Endometrial microvascular endothelial cells (primary cell): Measurements from ENCODE around the gene VSTM2L. TPM values are rescaled to one million over a fixed set of nuclear protein-coding genes. Genes with fewer than 3 reads are reported as not detected.

Source experiments
- in situ Hi-C: cut with HindIII; loops from 2 replicates; pipeline ENCODE4 v1.10.0; 2017; ENCODE audit warnings: low sequenced_read_pairs, low pct_unique_long_range_greater_than_20kb; ENCODE audit errors: inconsistent ontology term
- total RNA-seq: library from RNA; depleted of rRNA; stranded (reverse); fragments of >200 nt; gene quantifications from one replicate; pipeline ENCODE4 v1.2.3, GENCODE V29; 2015; ENCODE audit errors: inconsistent ontology term

Gene VSTM2L
- total RNA-seq, 1 donor from 2014 or later, result 0.09 TPM

DNA sequence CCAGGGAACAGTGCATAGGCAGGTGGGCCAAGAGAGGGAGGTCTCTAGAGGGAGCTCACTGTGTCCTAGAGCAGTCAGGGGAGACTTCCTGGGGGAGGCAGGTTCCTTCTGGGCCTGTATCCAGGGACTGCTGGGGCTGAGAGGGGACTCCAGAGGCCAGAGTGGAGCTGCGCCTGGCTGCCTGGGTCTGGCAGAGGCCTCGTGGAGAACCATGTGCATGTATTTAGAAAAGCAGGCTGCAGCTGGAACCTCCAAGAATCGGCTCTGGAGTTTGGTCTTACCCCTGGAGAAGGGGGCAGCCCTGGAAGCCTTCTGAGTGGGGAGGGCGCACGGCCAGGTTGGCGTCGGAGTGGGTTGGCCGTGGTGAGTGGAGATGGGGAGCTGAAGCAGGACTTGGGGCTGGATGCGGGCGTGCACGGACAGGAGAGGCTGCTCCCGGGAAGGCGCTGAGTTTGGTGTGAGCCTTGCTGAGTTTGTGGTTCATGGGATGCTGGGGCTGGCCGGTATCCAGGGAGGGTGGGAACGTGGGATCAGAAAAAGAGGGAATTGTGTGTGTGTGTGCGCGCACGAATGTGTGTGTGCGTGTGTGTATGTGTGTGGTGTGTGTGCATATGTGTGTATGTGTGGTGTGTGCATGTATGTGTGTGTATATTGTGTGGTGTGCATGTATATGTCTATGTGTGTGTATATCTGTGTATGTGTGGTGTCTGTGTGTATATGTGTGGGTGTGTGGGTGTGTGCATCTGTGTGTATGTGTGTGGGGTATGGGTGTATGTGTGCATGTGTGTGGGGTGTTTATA is 10.8 kb downstream of the VSTM2L start:
- in situ Hi-C loops, result loop anchor here (10.0 kb wide), 1 partner anchor 81 kb away; no protein-coding TSS in a partner anchor

DNA sequence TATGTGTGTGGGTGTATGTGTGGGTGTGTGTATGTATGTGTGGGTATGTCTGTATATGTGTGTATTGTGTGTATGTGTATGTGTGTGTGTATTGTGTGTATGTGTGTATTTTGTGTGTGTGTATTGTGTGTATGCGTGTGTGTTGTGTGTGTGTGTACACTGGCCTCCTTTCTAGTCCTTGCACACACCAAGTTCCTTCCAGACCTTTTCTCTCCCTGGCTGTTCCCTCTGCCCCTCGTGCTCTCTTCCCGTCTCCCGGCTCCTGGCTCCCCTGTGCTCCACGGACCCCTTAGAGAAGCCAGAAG is 11.4 kb downstream of the VSTM2L start:
- in situ Hi-C loops, result loop anchor here (10.0 kb wide), 1 partner anchor 80 kb away; no protein-coding TSS in a partner anchor

DNA sequence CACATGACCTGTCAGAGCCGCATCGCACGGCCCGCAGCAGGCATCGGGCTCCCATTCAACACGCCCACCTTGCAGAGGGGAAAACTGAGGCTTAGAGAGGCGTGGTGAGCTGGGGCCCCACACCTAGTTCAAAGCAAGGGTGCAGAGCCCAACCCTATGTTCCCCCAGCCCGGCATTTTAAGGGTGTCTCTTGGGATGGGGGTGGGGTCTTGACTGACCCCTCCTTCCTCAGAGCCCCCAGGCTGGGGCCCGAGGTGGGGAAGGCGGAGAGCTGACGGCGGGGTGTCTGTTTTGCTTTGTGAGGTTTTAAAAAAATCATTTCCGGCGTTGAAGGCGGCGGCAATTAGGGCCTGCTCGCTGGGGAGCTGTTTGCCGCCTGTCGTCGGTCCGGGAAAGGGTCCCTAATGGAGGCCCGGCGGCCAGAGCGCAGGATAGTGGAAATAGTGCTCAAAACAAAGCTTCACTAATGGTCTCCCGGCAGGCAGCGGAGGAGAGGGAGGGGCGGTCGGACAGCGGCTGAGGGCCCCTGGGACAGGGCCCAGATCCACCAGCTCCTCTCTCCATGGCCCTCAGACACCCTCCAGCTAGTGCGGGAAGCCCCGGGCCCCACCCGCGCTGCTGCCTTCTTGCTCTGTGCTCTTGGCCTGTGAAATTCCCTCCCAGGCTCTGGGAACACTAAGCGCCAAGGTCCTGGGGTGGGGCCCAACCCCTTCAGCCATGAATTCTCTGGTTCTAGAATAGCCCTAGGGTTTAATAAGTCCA is 11.9 kb downstream of the VSTM2L start:
- in situ Hi-C loops, result loop anchor here (10.0 kb wide), 1 partner anchor 80 kb away; no protein-coding TSS in a partner anchor

DNA sequence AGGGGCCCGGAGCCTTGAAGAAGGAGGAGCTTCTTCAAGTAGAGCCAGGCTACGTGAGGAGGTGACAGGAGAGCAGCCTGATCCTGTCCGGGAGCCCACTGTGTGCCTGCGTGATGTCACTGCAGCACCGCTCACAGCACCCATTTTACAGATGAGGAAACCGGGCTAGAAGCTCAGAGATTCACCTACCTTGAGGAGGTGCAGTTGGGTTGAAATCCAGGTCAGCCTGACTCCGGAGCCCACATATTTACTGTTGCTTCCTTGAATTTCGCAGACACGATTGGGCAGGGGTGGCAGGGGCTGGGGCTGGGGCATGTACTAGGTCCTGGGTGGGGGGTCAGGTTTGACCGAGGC is 12.5 kb downstream of the VSTM2L start:
- in situ Hi-C loops, result loop anchor here (10.0 kb wide), 1 partner anchor 79 kb away; no protein-coding TSS in a partner anchor

DNA sequence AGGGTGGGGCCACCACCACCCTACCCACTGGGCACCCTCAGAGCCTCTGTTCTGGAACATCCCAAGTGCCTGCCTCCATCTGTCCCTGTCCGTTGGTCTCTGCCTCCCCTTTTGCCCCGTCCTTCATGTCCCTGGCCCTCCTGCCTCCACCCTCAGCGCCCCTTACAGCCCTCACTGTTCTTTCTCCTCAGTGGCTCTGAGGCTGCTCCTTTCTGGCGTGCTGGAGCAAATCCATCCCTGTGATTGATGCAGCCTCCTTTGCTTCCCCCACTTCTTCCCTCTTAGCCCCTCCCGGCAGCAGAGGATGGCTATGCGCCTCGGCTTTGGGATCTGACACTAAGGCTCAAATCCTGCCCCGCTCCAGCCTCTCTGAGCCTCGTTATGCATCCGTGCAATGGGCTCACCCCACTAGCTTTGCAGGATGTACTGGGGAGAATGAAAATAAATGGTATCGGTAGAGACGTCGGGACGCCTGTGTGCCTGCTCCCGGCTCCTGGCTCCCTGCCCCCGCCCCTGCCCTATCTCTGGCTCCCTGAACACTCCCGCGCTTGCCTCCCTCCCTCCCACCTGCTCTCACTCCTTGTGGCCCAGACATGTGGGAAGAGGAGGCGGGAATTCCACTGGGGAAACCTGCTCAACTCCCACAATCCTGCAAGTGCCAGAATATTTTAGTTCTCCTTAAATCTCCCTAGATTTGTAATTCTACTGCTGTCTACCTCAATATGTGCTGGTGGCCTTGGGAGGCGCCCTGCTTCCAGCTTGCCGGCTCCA is 13.1 kb downstream of the VSTM2L start:
- in situ Hi-C loops, result loop anchor here (10.0 kb wide), 1 partner anchor 79 kb away; no protein-coding TSS in a partner anchor

DNA sequence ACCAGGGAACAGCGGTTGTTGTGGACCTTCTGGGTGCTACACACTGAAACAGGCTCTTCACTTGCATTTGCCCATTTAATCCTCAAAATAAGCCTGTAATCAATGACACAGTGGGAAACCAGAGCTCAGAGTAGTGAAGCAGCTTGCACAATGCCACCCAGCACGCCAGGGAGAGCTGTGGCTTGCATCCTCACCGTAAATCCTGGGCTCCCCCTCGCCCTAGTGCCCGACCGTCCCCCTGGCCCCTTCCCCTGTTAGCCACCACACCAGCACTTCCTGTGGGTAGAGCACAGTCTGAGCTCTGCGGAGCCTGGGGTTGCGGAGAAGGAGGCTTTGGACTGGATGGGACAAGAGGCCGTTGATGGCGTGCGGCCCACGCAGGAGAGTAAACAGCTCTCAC is 14.5 kb downstream of the VSTM2L start:
- in situ Hi-C loops, result loop anchor here (10.0 kb wide), 1 partner anchor 77 kb away; no protein-coding TSS in a partner anchor

DNA sequence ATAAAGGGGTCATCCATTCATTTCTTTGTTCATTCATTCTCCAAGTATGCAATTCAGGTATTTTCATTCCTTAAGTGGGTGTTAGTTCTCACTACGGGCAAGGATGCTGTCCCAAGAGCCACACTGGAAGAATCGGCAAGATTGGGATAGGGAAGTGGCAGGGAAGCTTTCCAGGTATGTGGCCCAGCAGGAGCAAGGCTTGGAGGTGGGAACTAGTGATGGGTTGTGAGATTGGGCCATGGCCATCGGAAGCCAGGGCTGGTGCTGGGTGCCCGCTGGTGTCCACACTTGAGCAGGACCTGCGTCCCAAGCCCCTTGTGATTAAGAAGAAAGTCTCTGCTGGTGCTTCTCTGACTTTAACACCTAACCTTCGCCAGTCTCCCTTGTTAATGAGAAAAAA is 15.1 kb downstream of the VSTM2L start:
- in situ Hi-C loops, result loop anchor here (10.0 kb wide), 1 partner anchor 77 kb away; no protein-coding TSS in a partner anchor

DNA sequence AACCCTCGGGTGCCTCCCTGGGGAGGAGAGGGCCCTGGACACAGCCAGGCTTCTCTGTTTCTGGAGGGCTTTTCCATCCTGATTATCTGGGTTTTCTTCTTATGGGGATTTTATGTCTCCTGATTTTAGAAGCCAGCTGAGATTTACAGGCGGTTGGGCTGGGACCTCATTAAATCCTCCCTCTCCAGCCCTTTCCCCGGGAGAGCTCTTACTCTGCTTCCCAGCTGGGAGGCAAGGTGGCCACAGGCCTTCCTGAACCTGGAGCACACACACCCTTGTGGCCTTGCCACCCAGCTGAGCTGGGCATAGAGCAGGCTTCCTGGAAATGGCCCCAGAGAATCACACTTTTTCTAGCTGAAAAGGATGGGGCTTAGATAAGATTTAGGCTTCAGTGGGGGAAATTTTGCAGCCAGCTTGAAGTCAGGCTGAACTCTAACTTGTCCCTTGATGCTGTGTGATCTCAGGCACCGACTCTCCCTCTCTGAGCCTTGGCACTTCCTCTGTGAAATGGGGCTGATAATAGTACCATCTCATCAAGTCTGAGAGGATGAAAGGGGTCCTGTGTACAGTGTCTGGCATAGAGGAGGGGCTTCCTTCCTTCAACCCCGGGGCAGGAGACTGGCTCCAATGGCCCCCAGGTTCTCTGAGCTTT is 16.6 kb downstream of the VSTM2L start:
- in situ Hi-C loops, result loop anchor here (10.0 kb wide), 1 partner anchor 75 kb away; no protein-coding TSS in a partner anchor

DNA sequence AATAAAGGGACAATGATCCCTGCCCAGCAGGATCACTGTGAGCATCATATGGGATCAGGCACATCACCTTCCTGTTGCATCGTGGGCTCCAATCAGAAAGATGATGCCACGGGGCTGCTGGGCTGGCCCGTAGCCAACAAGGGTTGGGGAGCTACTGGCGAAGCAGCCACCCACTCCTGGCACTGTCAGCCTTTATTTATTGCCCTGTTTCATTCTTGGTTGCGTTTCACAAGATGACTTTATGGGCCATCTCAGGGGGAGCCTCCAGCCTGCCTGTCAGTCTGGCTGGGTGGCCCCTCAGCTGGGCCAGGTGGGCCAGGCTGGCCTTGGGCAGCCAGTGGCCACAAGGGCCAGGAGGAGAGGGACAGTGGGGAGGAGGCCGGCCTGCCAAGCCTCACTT is 17.3 kb downstream of the VSTM2L start:
- in situ Hi-C loops, result no loop called here

DNA sequence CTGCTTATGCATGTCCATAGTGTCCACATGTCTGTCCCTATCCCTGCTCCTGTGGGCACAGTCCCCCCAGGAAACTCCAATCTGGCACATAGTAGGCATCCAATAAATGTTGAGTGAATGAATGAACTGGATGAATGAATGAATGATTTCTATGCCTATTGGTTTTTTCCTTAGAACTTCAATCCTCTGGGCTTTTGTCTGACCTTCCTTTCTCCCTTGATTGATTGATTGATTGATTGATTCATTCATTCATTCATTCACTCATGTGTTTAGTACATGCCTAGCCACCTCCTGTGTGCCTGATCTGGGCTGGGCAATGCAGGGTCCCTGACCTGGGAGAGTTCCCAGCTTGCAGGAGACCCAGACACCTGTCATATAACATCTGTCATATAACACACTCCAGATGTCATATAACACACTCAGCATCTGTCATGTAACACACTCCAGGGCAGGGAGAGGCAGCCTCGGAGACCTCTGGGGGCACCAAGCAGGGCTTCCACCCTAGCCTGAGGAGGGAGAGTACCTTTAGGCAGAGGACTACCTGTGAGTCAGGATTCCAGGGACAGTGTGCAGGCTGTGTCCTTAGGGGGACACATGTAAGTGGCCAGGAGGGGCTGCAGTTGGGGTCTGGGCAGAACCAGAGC is 17.9 kb downstream of the VSTM2L start:
- in situ Hi-C loops, result no loop called here

DNA sequence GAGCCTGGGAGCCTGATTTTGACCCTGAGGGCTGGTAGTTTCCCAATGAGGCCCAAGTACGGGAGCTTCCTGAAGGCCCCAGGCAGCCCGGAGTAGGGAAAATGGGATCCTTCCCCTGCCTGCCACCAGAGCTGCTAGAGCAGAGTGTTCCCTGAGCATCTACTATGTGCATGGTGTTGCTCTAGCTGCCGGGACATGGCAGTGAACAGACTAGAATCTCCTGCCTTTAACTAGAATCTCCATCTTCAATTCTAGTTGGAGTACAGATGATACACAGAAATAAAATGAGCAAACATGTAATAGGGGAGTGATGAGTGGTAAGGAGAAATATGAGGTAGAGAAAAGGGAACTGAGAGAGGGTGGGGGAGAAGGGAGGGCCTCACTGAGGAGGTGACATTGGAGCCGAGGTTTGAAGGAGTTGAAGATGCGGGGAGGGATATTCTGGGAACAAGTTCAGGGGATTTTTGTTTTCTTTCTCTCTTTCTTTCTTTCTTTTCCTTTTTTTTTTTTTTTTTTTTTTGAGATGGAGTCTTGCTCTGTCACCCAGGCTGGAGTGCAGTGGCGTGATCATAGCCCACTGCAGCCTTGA is 18.5 kb downstream of the VSTM2L start:
- in situ Hi-C loops, result no loop called here

DNA sequence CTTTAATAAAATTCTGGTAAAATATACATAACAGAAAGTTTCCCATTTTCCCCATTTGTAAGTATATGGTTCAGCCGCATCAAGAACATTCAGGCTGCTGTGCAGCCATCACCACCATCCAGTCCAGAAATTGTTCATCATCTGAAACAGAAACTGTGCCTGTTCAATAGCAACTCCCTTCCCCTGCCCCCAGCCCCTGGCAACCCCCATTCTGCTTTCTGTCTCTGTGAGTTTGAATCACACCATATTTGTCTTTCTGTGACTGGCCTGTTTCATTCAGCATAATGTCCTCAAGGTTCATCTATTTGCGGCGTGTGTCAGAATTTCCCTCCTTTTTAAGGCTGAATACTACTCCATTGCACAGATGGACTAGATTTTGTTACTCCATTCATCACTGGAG is 19.1 kb downstream of the VSTM2L start:
- in situ Hi-C loops, result no loop called here

DNA sequence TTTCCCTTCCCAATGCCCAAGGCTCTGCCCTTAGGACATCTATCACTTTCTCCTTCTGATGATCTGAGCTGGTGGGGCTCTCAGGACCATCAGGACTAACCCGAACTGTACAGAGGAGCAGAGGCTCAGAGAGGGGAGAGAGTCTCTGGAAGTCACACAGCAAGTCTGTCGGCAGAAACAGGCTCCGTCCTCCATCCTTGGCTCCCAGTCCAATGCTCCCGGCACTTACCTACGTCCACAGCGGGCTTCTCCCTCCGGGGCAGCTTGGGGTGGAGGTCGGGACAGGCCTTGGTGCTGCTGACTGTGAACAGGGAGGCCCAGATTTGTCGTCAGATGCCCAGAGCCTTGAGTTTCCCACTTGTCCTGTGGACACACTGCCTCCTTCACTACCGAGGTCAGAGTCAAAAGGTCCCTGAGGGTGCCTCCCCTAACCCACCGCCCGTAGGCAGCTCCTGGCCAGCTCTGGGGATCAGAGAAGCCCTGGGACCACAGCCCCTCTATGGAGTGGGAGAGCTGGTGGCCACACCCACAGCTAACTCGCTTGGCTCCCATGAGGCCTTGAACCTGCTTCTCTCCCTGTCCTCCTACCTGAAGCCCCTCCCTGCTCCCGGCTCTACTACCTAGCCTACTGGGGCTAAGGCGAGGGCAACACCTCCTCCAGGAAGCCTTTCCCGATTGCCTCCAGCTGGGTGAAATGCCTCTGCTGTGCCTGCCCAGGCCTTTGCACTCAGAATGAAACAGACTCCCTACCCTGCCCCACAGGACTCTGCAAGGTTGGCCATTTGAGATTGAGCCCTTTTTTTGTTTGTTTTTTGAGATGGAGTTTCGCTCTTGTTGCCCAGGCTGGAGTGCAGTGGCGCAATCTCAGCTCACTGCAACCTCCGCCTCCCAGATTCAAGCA is 22.6 kb downstream of the VSTM2L start:
- in situ Hi-C loops, result no loop called here

DNA sequence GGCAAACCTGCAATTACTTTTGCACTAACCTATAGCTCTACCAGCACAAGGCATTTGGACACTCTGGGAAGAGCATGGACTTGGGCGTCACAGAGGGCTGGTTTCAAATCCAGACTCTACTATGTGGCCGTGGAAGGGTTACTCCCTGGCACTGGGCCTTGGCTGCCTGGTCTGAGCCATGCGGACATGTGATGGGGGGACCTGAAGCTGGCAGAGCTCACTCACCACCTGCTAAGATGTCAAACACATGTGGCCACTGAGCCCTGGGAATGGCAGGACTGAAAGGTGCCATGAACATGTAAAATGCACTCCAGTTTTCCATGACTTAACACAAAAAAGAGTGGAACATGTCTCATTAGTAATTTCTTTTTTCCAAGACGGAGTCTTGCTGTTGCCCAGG is 23.7 kb downstream of the VSTM2L start:
- in situ Hi-C loops, result no loop called here

DNA sequence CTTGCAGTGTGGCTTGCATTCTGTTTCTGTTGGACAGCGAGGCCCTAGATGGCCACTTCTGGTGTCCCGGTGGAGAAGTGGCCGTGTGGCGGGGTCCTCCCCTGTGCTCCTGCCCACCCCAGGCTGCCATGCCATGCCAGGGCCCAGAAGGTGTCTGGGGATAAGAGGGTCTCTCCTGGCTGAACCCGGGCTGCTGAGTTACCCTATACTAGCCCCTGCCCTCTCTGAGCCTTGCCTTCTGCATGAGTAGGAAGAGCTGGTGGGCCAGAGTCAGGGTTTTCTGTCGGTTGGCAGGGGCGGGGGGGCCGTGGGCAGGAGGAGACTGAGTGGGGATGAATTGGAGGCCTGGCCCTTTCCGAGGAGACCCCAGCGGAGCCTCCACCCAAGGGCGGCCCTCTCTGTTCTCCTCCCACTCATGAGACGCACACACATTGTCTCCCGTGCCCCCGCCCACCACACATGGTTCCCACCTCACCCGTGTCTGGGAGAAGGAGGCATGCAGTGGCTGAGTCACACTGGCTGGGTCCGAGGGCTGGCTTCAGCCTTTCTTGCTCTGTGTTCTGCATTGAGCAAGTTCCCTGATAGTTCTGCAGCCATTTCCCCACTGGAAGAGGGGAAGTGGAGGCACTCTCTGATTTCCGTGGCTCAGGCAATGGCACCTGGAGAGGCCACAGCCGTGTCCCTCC is 24.6 kb downstream of the VSTM2L start:
- in situ Hi-C loops, result no loop called here

DNA sequence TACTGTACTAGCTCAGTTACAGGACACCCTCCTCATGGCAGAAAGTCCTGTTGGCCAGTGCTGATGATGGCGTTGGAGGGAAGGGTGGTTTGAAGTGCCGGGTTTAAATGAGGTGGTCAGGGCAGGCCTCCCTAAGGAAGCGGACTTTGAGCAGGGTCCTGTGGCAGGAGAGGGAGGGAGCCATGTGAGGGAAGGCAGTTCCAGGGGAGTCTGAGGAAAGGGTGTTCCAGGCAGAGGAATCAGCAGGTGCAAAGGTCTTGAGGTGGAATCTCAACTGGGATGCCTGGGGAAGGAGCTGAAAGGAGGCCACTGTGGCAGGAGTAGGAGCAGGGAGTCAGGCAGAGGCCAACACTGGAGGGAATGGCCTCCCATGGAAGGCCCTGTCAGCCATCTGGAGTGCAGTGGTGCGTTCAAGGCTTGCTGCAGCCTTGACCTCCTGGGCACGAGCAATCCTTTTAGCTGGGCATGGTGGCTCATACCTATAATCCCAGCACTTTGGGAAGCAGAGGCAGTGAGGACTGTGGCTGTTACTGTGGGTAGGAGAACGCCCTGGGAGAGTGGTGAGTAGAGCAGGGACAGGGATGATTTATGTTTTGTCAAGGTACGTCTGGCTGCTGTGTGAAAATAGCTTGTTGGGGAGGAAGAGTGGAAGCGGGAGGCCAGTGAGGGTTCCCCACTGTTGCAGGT is 26.2 kb downstream of the VSTM2L start:
- in situ Hi-C loops, result no loop called here
